WTC11 (cell line): Measurements from ENCODE around the gene MSI2.

ENCODE experiments used
- CBFB ChIP-seq: sonication (generic); formaldehyde crosslinking; IDR thresholded peaks from 2 replicates; pipeline ENCODE4 v1.8.1; 2022; ENCODE audit warnings: mild to moderate bottlenecking, low read depth, missing genetic modification reagents
- CTCF ChIP-seq: fragments of 200-600 bp; IDR thresholded peaks from 2 replicates; pipeline ENCODE4 v1.8.0; 2022; ENCODE audit warnings: antibody characterized with exemption
- FOXP1 ChIP-seq: sonication (generic); formaldehyde crosslinking; IDR thresholded peaks from 2 replicates; pipeline ENCODE4 v1.8.0; 2022; ENCODE audit warnings: missing genetic modification reagents, mild to moderate bottlenecking, moderate library complexity, borderline replicate concordance
- NFE2L1 ChIP-seq: sonication (generic); formaldehyde crosslinking; IDR thresholded peaks from 2 replicates; pipeline ENCODE4 v1.8.1; 2023; ENCODE audit warnings: missing genetic modification reagents
- PRRX2 ChIP-seq: fragments of 250-450 bp; sonication (Bioruptor Pico); IDR thresholded peaks from 2 replicates; pipeline ENCODE4 v1.8.0; 2021; ENCODE audit warnings: mild to moderate bottlenecking

- TF ChIP-seq NFE2L1 (CRISPR knock-in tag) (no peak), PRRX2 (CRISPR knock-in tag) (no peak), CTCF (no peak), CBFB (CRISPR knock-in tag) (no peak), FOXP1 (CRISPR knock-in tag) (no peak)
Observed at GRCh38 chr17:57515662-57516211, 259.4 kb downstream of the MSI2 start.
